SKM-1 treated with dmso at 0.1 percent for 144 hours (cell line): ENCODE measurements around the gene PPP6R1.
A peak's percentile ranks its signal among the peaks of the same experiment; 100 is the strongest.

Source experiments
- DNase-seq: peaks from one replicate; lab custom pipeline; 2025; ENCODE audit not compliant: unreplicated experiment; lab: John Stamatoyannopoulos, UW

PPP6R1 gene

DNA sequence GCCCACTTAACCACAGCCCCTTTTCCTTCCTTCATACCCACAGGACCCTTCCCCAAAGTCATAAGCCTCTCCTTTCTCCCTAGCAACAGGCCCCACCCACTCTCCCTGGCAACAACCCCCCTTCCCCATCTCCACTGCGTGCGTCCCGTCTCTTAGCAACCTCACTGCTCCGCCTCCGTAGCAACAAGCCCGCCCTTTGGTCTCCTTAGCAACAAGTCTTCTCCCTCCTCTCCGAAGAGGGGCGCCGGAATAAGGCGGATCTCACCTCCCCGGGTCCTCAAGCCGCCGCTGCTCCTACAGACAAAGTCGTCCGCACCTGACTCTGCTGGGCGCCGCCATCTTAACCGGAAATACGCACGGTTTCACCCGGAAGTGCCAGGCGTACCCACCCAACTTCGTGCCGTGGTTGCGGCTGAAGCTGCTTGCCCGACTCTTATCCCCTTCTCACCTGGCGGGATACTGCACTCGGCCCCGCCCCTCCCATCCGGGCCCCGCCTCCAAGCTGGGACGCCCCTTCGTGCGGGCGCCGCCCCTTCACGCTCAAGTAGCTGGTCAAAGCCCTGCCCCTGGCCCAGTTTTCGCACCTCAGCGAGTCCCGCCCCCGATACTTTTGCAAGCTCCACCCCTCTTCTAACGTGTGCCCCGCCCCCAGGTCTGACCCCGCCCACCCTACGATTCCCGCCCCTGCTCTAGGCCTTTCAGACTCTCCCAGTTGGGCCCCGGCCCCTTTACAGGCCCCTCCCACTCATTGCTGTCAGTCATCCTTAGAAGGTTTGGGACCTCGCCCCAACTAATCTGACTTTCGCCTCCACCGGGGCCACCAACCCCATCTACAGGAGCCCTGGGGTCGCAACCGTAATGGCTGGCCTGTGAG is 21.2 kb upstream of the PPP6R1 start, which contains the start of gene HSPBP1:
HSPBP1 (minus strand) TSS at position 341 of the 874 bp plus-strand sequence. CDS start 502 bp downstream, outside the sequence.
- DNase-seq = peak; percentile 76

GRCh38 chr19:55279340-55279739 is 20.5 kb upstream of the PPP6R1 start:
- DNase-seq = no peak

DNA sequence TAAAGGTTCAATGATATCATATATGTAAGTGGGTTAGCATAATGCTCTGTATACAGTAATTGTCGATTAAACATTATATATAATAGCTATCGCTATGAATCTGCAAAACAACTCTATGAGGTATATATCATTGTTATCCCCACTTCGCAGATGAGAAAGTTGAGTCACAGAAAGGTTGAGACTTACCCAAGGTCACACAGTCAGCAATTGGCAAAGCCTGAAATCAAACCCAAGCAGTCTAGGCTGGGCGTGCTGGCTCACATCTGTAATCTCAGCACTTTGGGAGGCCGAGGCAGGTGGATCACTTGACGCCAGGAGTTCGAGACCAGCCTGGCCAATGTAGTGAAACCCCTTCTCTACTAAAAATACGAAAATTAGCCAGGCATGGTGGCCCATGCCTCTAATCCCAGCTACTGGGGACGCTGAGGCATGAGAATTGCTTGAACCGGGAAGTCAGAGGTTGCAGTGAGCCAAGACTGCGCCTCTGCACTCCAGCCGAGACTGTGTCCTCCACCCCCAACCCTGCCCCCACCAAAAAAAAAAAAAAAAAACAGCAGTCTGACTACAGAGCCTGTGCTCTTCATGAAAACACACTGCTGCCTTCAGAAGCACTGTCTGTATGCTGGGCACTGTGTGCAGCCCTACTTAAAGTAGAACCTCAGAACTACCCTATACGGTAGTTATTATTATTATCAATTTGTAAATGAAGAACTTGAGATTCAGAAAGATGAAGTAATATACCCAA is 19.7 kb upstream of the PPP6R1 start:
- DNase-seq = no peak

GRCh38 chr19:55277494-55277893 is 18.7 kb upstream of the PPP6R1 start:
- no peak for DNase-seq

DNA sequence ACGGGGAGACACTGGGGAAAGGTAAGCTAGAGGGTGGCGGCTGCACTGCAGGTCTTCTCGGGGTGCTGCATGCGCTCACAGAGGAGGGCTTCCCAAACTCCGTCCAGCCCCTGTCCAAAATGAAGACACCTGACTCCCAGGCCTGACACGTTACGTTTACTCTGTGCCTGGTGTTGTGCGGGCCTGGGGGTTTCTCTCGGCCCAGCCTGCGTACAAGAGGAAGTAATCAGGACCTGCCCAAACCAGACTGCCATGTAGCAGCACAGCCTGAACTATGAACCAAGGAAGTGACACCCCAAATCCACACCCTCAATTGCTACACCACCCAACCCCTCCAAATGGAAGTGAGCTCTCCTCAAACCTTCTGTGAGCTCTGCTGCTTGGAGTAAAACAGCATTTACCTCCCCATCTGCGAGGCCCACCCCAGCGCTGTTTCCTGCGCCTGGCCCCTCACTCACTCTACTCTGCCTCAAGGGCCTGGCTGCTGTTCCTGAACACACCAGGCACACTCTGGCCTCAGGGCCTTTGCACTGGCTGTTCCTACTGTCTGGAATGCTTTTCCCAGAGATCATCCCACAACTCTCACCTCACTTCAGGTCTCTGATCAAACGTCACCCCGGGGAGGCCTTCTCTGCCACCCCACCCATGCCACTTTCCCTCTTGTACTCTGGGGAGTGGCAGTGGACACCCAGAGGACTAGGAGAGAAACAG is 18.1 kb upstream of the PPP6R1 start:
- no peak for DNase-seq

DNA sequence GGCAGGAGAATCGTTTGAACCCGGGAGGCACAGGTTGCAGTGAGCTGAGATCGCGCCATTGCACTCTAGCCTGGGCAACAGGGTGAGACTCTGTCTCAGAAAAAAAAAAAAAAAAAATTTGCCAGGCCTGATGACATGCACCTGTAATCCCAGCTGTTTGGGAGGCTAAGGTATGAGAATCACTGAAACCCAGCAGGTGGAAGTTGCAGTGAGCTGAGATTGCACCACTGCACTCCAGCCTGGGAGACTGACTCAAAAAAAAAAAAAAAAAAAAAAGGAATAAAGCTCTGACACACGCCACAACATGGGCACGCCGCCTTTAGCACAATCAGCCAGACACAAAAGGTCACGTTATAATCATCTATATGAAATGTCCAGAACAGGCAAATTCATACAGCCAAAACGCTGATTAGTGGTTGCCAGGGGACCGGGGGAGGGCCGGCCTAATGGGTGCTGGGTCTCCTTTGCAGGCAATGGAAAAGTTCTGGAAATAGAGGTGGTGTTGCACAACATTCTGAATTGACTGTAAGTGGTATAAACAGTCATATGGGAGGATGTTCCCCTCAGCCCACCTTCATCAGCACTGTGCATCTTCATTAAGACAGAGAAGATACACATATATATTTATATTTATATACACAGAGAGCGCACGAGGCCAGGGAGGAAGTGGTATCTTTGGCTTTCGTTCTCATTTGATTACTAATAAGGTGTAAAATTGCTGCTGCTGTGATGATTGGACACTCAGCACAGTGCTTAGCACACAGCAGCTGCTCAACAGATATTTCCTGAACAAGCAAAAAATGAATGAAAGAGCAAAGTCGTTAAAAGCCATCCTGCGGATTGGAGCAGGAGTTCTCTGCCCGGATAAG is 17.3 kb upstream of the PPP6R1 start:
- no peak for DNase-seq

DNA sequence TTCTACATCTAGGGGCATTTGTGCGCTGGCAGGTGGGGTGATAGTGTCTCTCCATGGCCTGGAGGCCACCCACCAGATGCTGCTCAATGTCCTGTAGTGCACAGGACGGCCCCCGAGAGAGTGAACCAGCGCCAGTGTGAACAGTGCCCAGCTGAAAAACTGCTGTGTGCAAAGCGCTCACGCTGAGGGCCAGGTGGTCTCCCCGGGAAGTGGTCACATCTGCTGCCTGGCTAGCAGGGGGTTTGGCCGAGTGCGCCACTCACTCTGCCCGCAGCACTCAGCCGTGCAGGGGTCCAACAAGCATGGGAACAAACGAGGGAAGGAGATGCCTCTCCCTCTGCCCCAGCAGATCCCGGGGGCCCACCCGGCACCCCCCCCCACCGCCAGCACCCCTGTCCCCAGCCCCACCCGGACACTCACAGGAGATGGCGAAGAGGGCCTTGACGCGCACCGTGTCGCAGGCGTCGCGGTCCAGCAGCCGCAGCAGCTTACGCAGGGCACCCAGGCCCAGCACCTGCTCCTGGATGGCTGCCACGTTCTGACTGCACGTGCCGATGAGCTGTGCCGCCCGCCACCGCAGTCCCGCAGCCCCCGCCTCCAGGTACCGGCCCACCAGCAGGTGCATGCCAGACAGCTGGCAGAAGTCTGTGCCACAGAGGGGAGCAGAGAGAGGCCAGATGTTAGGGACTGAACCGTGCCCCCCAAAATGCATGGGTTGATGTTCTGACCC is 15.3 kb upstream of the PPP6R1 start:
- DNase-seq = no peak

GRCh38 chr19:55272142-55272541 is 13.3 kb upstream of the PPP6R1 start:
- DNase-seq = no peak

- DNase-seq = no peak
Measured at GRCh38 chr19:55270172-55270942, 11.5 kb upstream of the PPP6R1 start.

GRCh38 chr19:55269299-55269698 is 10.5 kb upstream of the PPP6R1 start:
- no peak for DNase-seq

DNA sequence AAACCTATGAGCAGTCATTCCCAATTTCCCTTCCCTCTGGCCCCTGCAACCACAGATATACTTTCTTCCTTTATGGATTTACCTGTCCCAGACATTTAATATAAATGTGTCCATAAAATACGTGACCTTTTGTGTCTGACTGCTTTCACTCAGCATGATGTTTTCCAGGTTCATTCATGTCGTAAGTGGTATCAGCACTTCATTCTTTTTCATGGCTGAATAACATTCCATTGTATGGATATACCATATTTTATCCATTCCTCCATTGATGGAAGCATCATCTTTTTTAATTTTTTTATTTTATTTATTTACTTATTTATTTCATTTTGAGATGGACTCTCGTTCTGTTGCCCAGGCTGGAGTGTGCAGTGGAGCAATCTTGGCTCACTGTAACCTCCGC is 8.0 kb upstream of the PPP6R1 start:
- no peak for DNase-seq

DNA sequence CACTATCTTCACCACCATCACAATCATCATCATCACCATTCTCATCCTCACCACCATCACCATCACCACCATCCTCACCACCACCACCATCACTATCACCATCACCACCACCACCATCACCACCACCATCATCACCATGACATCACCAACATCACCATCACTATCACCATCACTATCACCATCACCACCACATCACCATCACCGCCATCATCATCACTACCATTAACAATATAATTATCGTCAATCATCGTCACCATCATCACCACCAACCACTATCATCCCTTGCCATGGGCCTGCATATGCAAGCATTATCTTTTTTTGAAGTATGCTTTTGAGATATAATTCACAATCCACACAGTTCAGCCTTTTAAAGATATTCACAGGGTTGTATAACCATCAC is 7.6 kb upstream of the PPP6R1 start:
- DNase-seq = no peak

DNA sequence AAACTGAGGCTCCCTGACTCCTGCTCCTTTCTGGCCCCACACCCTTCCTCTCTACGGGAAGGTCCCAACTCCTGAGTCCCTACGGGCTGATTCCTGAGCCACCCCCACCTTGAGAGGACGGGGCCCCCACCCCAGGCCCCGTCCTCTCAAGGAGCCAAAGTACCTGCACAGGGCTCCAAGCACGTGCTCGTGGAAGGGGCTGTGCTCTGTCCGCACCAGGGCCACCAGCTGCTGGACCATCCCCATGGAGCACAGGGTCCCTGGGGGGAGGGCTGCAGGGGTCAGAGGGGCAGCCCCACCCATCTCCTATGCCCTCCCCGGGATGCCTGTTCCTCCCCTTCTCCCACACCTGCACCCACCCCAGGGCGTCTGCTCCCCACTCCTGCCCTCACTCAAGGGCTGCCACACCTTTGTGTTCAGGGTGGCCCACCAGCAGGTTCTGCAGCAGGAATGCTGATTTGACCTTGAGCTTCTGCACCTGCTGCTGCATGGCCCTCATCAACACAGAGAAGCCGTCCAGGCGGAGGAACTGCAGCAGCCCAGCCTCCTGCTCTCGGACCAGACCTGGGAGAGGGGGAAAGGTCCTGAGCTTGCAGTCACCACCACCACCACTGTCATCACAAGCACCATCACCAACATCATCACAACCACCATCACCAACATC is 7.0 kb upstream of the PPP6R1 start:
- DNase-seq = no peak

DNA sequence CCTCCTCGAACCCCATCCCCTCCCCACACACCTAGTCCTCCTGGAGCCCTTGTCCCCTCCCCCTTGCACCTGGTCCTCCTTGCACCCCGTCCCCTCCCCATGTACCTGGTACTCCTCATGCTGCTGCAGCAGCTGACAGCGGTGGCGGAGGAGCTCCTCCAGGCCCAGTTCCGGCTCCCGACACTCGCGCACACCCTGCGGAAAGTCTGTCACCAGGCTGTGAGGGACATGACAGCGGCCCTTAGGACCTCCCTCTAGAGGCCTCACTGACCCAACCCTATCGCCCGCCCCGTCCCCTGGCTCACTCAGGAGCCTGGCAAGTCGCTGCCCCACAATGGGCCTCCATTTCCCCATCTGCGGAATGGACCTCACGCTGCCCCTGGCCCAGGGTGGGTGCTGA is 6.4 kb upstream of the PPP6R1 start:
- no peak for DNase-seq

DNA sequence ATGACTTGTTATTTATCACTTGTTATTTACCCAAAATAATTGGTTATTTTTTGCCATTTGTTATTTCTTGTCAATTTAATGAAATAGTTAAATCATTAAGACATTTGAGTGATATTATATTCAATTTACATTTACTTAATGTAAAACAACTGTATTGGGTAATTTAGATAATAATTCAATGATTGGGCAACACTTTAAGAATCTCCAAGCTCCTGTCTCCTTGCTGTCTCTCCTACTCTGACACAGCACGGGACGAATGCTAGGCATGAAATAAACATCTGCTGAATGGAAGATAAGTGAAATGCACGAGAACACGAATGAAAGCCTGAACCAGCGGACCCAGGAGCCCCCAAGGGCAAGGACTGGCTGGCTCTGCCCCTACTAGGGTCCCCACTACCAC is 5.7 kb upstream of the PPP6R1 start:
- no peak for DNase-seq

DNA sequence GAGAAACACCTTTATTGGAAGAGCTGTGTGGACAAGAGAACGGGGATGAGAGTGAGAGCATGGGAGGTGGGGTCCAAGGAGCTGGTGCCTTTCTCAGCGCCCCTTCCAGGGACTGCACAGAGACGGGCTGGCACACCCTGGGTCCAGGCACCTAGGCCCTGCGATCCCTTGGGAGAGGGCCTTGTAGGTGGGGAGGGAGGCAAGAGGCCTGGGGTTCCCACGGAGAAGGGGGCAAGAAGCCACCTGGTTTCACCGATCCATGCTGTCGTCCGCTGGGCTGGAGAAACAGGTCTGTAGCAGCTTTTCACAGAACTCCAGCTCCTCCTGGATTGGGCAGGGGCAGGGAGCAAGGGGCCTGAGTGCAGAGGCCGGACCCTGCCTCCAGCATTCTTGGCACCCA is 3.5 kb upstream of the PPP6R1 start:
- no peak for DNase-seq

DNA sequence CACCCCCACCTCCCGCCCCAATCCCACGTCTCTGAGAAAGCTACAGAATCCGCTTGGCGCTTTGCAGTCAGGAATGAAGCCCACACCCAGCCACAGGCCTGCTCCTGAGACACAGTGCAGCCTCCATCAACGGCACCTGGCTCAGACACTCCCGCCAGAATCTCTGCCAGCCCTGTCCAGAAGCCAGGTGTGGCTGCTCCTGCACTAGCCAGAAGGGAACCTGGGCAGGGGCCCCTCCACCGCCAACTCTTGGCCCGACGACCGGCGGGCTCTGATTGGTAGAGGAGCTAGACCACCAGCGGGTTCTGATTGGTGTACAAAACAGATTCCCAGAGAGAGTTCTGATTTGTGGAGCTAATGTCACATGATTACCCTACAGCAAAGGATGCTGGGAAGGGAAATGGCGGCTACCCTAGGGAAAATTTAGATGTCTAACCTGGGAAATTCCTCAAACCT is 2.9 kb upstream of the PPP6R1 start:
- DNase-seq = no peak

- no peak for DNase-seq
Measured at GRCh38 chr19:55259540-55260210, 858 bp upstream of the PPP6R1 start.
